Stimulated activated CD8-positive, alpha-beta memory T cell treated with anti-CD3 and anti-CD28 coated beads, Interleukin-12 subunit alpha, Interleukin-12 subunit beta, amount 100 ng/mL, for 4 hours (primary cell): ENCODE data around the gene RGS2.

ENCODE experiments used
- DNase-seq: peaks from one replicate; pipeline ENCODE4 v3.0.0-alpha.2; 2020; ENCODE audit warnings: low read depth

RGS2 gene

GRCh38 chr1:192808518-192809306, at the start of gene RGS2:
Gene RGS2 (plus strand): TSS chr1:192809039. CDS start chr1:192809072, 33 bp downstream.
- DNase-seq, result peak; percentile 79

- no peak for DNase-seq
Observed at GRCh38 chr1:192759104-192759503, 49.7 kb upstream of the RGS2 start.

- DNase-seq, result no peak
Observed at GRCh38 chr1:192762265-192762664, 46.6 kb upstream of the RGS2 start.

GRCh38 chr1:192763243-192763642, 45.6 kb upstream of the RGS2 start:
- no peak for DNase-seq

GRCh38 chr1:192763756-192764155, 45.1 kb upstream of the RGS2 start:
- no peak for DNase-seq

GRCh38 chr1:192764675-192765074, 44.2 kb upstream of the RGS2 start:
- no peak for DNase-seq

GRCh38 chr1:192766009-192766625, 42.7 kb upstream of the RGS2 start:
- DNase-seq, result no peak

GRCh38 chr1:192766876-192767275, 42.0 kb upstream of the RGS2 start:
- DNase-seq, result no peak

- DNase-seq, result no peak
Observed at GRCh38 chr1:192767798-192768197, 41.0 kb upstream of the RGS2 start.

- DNase-seq, result no peak
Observed at GRCh38 chr1:192768463-192768862, 40.4 kb upstream of the RGS2 start.

GRCh38 chr1:192771341-192771740, 37.5 kb upstream of the RGS2 start:
- no peak for DNase-seq

GRCh38 chr1:192775631-192776030, 33.2 kb upstream of the RGS2 start:
- DNase-seq, result no peak

GRCh38 chr1:192776206-192776605, 32.6 kb upstream of the RGS2 start:
- no peak for DNase-seq

GRCh38 chr1:192776998-192777397, 31.8 kb upstream of the RGS2 start:
- no peak for DNase-seq

- DNase-seq, result no peak
Observed at GRCh38 chr1:192783791-192784190, 25.0 kb upstream of the RGS2 start.

- no peak for DNase-seq
Observed at GRCh38 chr1:192784397-192784796, 24.4 kb upstream of the RGS2 start.

GRCh38 chr1:192786576-192786975, 22.3 kb upstream of the RGS2 start:
- no peak for DNase-seq

GRCh38 chr1:192787914-192788585, 20.8 kb upstream of the RGS2 start:
- DNase-seq, result no peak

GRCh38 chr1:192789871-192790270, 19.0 kb upstream of the RGS2 start:
- DNase-seq, result no peak

- DNase-seq, result no peak
Observed at GRCh38 chr1:192792628-192793027, 16.2 kb upstream of the RGS2 start.

- no peak for DNase-seq
Observed at GRCh38 chr1:192793983-192794767, 14.7 kb upstream of the RGS2 start.

GRCh38 chr1:192794768-192795035, 14.1 kb upstream of the RGS2 start:
- DNase-seq, result no peak
